ENCODE data around the gene SMYD5. TPM values are rescaled to one million over a fixed set of nuclear protein-coding genes. Genes with fewer than 3 reads are reported as not detected.

Gene SMYD5
- total RNA-seq, 6 experiments from 2014 or later, result 5.3 to 12.2 (median 9.4) TPM

- WGBS (ENCODE audit: insufficient coverage, low coverage, low lambda C conversion rate, missing lambda C conversion rate), result 0% methylated on average over 19 of the region's 56 CpGs
- DNase-seq, result peak; percentile 90 to 92 (median 92)
- ATAC-seq, result peak; percentile 92 to 97 (median 96)
- Histone ChIP-seq H3K9me3 (no peaks in the 10 kb centered on the region), H3K27ac (peak overlapping the region; percentile 7 to 50 (median 34)), H3K27me3 (no peaks in the 10 kb centered on the region), H3K36me3 (no peaks in the 10 kb centered on the region), H3K4me3 (peak overlapping the region; percentile 46 to 51 (median 46)), H3K4me1 (peaks cover 0 to 17% (median 2%) of the 10 kb centered on the region in 4 donors)
- TF ChIP-seq CTCF (IDR thresholded peaks at IDR 0.05), result peak; percentile 98
- no peak for TF ChIP-seq POLR2A (IDR thresholded peaks at IDR 0.05)
- intact Hi-C loops (cut with DNase I), result loop anchor here (10.0 kb wide), 1 partner anchor 282 kb away; no protein-coding TSS in a partner anchor
Observed at GRCh38 chr2:73176881-73177644, 37.0 kb upstream of the SMYD5 start.

DNA sequence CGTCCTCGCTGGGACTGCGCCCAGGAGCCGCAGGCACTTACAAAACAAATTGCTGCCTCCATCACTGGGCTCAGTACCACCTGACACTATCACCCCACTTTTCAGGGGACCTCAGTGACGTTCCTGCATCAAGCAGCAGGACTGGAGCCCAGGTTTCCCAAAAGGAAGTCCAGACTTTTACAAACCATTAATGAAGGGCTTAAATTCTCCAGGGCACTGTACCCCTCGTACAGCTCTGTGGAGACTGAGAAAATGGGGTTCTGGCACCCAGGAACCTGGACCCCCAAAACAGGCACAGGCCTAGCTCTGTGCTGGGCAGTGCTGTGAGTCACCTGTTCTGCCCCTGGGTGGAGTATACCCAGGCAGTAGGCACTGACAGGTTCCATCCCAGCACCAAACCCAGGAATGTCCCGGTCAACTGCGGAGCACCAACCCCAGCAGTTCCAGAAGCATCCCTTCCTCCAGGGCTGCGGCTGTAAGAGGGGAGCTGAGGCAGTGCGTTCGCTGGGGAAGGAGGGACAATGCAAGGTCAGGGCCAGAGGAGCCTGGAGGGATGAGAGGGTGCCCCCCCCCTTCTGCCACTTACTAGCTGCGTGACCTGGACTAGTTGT is 36.3 kb upstream of the SMYD5 start:
- intact Hi-C loops (cut with DNase I), result loop anchor here (10.0 kb wide), 1 partner anchor 283 kb away; no protein-coding TSS in a partner anchor
- ATAC-seq (no peak), DNase-seq (no peak)
- peaks cover 0 to 17% (median 2%) of the 10 kb centered on the region in 4 donors for H3K4me1 ChIP-seq
- no peak overlapping the region for H3K4me3 ChIP-seq
- H3K9me3 ChIP-seq, result no peaks in the 10 kb centered on the region
- H3K27ac ChIP-seq, result no peak overlapping the region
- no peaks in the 10 kb centered on the region for H3K27me3 ChIP-seq
- H3K36me3 ChIP-seq, result no peaks in the 10 kb centered on the region
- WGBS (ENCODE audit: insufficient coverage, low coverage, low lambda C conversion rate, missing lambda C conversion rate), result 5% methylated on average over 7 of the region's 12 CpGs
- no peak for TF ChIP-seq POLR2A (IDR thresholded peaks at IDR 0.05)
- peak in 1 of 4 donors; percentile 7 for TF ChIP-seq CTCF (IDR thresholded peaks at IDR 0.05)

GRCh38 chr2:73185965-73186364 is 28.1 kb upstream of the SMYD5 start:
- Histone ChIP-seq H3K27ac (no peak overlapping the region), H3K9me3 (no peaks in the 10 kb centered on the region), H3K36me3 (no peaks in the 10 kb centered on the region), H3K4me1 (no peaks in the 10 kb centered on the region), H3K27me3 (no peaks in the 10 kb centered on the region), H3K4me3 (no peak overlapping the region)
- DNase-seq, result no peak
- no peak for ATAC-seq
- 82% methylated on average over 2 of the region's 2 CpGs for WGBS (ENCODE audit: insufficient coverage, low coverage, low lambda C conversion rate, missing lambda C conversion rate)
- intact Hi-C loops (cut with DNase I), result no loop called here
- TF ChIP-seq CTCF (IDR thresholded peaks at IDR 0.05) (no peak), POLR2A (IDR thresholded peaks at IDR 0.05) (no peak)

DNA sequence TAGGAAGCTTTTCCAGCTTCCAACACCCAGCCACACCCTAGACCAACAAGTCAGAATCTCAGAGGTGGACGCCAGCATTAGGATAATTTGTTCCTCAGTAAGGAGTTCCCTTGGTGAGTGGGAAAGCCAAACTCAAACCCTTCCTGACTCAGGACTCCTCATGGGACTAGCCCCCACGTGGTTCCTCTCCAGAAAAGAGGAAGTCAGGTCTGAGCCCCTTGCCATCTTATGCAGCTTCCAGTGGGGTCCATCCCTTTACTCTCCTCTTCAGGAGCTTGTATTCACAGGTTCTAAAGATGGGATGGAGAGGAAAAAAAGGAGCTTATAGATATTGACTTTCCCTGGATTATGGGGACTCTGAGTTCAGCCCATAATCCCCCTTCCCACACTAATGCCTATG is 26.5 kb upstream of the SMYD5 start:
- no peaks in the 10 kb centered on the region for H3K9me3 ChIP-seq
- DNase-seq (no peak), ATAC-seq (no peak)
- no peaks in the 10 kb centered on the region for H3K27me3 ChIP-seq
- intact Hi-C loops (cut with DNase I), result no loop called here
- WGBS (ENCODE audit: insufficient coverage, low coverage, low lambda C conversion rate, missing lambda C conversion rate), result 73% methylated on average over 2 of the region's 2 CpGs
- no peak overlapping the region for H3K27ac ChIP-seq
- H3K36me3 ChIP-seq, result no peaks in the 10 kb centered on the region
- H3K4me3 ChIP-seq, result no peak overlapping the region
- H3K4me1 ChIP-seq, result no peaks in the 10 kb centered on the region
- TF ChIP-seq POLR2A (IDR thresholded peaks at IDR 0.05) (no peak), CTCF (IDR thresholded peaks at IDR 0.05) (no peak)

Data from right lobe of liver (tissue), 6 donors.